ENCODE data around the gene IFITM1.
"Not testable (repeated sequence)": the region's sequence is repeated elsewhere in the genome, so short reads cannot be mapped to it uniquely, and the experiment has no call there.

Gene IFITM1

DNA sequence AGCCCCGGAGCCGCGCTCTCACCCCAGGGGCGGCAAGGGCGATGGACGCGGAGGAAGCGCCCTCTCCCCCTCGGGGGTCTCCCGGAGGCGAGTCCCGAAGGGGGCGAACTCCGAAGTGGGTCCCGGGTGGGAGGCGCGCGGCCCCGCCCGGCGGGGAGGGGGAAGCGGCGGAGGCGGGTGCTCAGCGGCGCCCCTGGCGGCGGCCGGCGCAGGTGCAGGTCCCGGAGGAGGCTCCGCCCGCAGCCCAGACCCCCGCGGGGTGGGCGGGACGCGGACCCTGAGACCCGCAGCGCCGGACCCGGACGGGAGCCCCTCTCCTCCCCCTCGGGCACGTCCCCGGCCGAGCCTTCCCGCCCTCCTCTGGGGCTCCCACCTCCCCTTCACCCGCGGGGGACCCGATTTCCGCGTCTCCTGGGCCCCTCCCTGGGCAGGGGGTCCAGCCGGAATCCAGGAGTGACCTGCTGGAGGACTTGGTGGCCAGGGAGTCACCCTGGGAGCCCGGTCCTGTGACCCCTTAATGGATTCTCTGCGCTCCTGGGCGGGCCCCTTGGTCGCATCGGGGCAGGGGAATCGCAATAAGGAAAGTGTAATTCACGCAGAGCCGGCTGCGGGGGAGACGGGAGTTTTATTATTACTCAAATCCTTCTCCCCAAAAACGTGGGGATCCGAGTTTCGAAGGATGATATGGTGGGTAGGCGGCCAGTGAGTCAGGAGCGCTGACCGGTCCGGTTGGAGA lies 2.7 kb upstream of the IFITM1 start:
- DNase-seq: not testable (repeated sequence)

DNA sequence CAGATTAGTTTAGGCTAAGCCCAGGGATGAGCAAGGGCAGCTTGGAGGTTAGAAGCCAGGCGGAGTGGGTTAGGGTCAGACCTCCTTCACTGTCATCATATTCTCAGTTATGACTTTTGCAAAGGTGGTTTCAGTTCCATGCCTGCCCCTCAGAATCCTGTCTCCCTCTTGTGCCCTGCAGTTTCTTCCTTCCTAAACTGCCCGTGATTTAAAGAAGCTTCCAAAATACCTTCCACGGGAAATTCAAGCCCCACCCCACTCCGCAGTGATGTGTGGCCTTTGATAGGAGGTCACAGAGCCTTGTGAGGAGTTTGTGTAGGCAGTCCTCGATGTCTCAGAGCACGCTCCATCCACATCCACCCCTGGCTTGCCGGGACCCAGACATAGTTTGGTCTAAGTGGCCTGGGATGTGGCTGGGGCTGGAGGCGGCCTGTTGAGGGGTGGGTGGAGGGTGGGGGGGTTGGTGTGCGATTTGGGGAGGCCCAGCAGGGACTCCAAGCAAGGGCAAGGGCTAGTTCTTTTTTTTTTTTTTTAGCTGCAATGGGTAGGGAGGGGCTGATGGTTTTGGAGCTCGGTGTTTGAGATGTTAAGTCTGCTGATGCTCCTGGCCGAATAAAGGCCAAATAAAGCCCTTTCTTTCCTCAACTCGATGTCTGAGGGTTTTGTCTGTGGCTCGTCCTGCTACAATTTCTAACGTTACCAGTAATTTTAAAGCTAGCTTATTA lies 1.6 kb upstream of the IFITM1 start:
- no peak for DNase-seq

DNA sequence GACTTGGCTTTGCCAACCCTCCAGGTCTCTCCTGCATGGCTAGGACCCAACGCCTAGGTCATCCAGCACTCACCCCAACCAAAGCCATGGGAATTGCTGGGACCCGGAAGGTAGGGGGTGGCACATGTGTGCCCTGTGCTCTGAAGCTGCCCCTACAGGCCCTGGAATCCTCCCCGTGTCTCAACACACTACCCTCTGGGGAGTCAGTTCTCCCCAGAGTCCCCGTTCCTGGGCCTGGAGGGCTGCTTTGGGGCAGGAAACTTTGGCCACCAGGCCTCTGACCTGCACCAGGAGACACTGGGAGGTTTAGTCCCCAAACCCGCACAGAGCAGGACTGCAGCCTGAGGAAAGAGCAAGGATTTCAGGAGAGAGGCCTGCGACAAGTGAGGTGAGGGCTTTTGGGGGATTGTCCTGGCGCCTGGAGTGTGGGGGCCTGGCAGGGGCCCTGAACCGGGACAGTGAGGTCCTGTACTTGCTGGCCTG lies 495 bp upstream of the IFITM1 start:
- DNase-seq: no peak

DNA sequence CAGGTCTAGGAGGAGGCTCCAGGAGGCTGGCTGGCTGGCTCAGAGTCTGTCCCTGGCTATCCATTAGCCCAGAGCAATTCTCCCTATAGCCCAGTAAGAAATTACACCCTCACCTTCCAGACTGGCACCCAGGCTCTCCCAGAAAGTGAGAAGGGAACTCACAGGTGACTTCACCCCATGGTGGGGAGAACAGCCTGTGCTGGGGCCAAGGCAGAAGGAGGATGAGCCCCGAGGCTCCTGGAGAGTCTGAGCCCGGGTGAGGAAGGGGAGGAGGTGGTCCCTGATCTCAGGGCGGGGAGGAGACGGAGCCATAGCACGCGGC lies 675 bp downstream of the IFITM1 start:
- not testable (repeated sequence) for DNase-seq

DNA sequence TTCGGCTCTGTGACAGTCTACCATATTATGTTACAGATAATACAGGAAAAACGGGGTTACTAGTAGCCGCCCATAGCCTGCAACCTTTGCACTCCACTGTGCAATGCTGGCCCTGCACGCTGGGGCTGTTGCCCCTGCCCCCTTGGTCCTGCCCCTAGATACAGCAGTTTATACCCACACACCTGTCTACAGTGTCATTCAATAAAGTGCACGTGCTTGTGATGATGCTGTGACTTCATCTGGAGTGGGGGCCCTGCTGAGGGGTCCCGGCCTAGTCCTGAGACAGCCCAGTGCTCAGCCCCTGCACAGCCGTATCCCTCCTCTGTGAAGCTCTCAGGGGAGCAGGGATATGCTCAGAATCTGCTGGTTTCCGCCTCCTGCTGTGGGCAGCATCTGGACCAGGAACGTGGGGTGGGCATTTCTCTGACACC lies 1.2 kb downstream of the IFITM1 start:
- DNase-seq: no peak

DNA sequence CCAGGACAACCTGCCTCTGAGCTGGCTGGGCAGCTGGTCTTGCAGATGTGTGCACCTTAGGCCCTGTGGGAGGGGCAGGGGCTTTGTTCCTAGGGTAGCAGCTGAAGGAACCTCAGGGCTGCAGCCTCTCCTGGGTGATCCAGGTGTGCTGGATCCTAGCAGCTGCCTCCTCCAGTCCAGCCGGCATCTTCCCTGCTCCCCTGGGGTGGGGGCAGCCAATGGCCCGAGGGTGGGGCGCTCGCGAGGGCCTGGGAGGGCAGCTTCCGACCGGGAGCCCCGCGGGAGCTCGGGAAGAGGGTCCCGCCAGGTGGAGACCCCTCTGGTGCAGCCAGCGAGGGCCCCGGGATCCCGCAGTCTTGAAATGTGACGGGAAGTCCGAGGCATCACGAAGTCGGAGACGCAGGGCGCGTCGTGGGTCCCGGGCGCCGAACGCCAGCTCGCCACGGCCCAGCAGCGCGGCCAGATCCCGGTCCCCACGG lies 1.7 kb downstream of the IFITM1 start:
- no peak for DNase-seq

DNA sequence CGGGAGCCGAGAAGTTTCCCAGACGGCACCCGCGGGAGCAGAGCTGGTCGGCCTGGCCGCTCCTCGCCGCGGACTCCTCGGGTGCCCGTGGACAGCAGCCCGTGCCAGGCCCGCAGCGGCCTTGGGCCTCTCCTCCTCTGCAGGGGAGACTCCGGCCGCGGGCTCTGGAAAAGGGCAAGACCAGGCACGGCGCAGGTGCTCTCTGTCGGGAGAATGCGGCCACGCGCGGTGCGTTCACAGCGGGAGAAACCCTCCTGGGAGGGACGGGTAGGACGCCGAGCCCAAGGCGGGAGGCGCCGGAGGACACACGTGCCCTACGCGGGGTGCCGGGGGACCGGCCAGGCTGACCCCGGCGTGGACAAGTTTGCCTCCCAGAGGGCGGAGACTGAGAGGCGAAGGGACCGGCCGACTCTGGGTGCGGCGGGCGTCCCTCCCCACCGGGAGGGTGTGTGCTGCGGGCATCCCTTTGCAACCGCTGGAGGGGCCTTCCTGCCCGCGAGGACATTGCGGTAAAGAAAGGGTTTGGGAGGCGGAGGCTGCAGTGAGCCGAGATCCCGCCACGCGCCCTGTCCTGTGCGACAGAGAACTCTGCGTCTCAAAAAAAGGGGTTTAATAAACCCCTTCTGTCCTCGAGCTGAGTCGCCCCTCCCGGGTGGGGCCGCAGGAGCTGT lies 2.3 kb downstream of the IFITM1 start:
- no peak for DNase-seq

DNA sequence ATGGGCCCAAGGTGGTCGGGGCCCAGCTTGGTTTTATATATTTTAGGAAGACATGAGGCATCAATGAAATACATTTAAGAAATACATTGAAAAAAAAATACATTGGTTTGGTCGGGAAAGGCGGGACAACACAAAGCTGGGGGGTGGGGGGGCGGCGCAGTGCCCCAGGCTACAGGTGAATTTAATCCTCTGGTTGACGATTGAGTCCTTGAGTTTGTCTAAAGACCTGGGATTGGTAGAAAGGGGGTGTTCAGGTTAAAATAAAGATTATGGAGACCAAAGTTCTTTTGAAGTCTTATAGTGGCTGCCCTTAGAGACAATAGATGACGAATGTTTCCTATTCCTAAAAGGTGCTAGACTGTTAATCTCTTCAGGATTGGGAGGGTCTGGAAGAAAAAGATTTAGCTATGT lies 3.1 kb downstream of the IFITM1 start:
- no peak for DNase-seq

DNA sequence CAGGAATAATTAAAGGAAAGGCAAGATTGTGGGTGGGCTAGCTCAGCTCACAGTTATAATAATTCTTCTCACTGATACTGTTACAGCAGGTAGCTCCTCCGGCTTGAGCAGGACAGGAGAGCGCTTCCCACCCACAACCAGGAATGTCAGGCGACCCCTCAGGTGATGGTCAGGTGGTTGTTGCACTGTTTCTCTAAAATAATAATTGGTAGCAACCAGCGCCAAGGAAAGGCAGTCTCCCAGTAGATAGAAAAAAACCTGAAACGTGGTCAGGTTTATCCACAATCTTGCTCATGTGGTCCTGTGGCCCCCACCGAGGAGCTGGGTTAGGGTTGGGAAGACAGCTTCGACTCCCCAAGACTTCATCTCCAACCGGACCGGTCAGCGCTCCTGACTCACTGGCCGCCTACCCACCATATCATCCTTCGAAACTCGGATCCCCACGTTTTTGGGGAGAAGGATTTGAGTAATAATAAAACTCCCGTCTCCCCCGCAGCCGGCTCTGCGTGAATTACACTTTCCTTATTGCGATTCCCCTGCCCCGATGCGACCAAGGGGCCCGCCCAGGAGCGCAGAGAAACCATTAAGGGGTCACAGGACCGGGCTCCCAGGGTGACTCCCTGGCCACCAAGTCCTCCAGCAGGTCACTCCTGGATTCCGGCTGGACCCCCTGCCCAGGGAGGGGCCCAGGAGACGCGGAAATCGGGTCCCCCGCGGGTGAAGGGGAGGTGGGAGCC lies 4.0 kb downstream of the IFITM1 start:
- not testable (repeated sequence) for DNase-seq

DNA sequence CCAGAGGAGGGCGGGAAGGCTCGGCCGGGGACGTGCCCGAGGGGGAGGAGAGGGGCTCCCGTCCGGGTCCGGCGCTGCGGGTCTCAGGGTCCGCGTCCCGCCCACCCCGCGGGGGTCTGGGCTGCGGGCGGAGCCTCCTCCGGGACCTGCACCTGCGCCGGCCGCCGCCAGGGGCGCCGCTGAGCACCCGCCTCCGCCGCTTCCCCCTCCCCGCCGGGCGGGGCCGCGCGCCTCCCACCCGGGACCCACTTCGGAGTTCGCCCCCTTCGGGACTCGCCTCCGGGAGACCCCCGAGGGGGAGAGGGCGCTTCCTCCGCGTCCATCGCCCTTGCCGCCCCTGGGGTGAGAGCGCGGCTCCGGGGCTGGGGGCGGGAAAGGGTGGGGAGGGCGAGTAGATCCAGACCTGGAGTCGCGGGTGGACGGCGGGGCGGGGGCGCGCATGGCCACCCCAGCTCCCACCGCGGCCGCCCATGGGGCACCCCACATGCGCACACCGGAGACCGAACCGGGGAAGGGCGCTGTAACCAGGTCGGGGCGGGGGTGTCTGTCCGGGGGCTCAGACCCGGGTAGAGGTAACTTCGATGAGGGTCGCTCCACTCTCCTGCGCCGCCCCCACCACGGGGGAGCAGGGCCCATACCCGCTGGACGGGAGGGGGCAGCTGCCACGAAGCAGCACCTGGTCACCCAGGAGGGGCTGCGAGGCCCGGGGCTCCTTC lies 4.7 kb downstream of the IFITM1 start:
- not testable (repeated sequence) for DNase-seq

DNA sequence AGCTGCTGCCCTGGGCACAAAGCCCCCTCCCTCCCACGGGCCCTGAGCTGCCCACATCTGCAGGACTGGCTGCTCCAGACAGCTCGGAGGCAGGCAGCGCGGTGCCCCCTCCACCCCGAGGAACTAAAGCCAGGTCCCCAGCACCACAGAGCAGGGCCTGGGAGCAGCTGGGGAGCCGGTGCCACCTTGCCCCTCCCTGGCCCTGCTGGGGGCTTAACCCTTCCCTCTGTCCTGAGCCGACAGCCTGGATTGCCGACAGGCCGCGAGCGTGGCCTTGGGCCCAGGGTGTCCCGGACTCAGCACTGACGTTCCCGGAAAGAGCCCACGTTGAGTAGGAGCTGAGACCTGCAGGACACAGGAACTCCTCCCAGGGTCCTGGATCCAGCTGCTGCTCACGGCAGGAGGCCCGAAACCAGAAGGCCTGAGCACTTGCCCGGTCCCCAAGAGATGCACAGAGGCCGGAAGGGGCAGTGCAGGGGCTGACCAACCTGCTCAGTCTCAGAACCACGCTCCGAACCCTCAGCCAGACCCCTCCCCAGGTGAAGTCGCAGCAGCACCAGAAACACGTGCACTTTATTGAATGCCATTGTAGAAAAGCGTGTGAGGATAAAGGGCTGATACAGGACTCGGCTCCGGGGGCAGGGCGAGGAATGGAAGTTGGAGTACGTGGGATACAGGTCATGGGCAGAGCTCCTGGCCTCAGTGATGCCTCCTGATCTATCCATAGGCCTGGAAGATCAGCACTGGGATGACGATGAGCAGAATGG lies 5.5 kb downstream of the IFITM1 start:
- not testable (repeated sequence) for DNase-seq

DNA sequence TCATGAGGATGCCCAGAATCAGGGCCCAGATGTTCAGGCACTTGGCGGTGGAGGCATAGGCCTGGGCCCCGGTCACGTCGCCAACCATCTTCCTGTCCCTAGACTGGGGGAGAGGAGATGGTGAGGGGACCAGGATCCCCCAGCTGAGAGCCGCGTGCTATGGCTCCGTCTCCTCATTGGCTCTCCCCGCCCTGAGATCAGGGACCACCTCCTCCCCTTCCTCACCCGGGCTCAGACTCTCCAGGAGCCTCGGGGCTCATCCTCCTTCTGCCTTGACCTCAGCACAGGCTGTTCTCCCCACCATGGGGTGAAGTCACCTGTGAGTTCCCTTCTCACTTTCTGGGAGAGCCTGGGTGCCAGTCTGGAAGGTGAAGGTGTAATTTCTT lies 6.0 kb downstream of the IFITM1 start:
- DNase-seq: not testable (repeated sequence)

DNA sequence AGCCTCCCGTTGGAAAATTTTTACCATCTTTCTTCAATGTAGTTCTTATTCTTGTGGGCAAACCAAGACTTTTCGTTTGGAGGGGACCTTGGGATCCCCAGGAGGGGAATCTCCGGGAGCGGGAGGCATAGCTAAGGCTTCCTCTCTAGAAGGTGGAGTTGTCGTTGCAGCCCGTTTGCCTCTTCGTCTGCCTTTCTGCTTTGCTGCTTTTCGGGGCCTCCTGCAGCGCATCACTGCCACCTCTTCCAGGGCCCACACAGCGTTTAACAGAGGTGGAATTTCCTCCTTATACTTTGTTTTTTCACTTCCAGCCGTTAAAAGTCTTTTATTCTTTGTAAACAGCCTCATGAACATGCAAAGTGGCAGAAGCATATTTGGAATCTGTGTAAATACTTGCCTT lies 10.3 kb downstream of the IFITM1 start:
- DNase-seq: no peak

DNA sequence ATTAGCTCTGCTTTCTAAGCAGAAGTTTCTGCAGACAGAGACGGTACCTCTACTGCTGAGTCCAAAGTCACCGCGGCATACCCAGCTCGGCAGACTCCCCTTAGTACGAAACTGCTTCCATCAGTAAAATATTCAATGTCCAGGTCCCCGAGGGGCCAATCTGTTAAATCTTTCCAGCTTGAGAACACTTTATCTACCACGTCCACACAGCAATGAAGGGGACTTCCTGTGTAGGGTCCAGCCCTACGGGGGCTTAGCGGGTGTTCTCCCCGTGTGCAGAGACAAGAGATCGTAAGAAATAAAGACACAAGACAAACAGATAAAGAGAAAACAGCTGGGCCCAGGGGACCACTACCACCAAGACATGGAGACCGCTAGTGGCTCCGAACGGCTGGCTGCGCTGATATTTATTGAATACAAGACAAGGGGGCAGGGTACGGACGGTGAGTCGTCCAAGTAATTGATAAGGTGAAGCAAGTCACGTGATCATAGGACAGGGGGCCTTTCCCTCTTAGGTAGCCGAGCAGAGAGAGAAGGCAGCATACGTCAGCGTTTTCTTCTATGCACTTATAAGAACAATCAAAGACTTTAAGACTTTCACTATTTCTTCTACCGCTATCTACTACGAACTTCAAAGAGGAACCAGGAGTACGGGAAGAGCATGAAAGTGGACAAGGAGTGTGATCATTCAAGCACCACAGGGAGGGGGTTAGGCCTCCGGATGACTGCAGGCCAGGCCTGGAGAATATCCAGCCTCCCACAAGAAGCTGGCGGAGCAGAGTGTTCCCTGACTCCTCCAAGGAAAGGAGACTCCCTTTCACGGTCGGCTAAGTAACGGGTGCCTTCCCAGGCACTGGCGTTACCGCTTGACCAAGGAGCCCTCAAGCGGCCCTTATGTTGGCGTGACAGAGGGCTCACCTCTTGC lies 11.0 kb downstream of the IFITM1 start:
- DNase-seq: not testable (repeated sequence)

DNA sequence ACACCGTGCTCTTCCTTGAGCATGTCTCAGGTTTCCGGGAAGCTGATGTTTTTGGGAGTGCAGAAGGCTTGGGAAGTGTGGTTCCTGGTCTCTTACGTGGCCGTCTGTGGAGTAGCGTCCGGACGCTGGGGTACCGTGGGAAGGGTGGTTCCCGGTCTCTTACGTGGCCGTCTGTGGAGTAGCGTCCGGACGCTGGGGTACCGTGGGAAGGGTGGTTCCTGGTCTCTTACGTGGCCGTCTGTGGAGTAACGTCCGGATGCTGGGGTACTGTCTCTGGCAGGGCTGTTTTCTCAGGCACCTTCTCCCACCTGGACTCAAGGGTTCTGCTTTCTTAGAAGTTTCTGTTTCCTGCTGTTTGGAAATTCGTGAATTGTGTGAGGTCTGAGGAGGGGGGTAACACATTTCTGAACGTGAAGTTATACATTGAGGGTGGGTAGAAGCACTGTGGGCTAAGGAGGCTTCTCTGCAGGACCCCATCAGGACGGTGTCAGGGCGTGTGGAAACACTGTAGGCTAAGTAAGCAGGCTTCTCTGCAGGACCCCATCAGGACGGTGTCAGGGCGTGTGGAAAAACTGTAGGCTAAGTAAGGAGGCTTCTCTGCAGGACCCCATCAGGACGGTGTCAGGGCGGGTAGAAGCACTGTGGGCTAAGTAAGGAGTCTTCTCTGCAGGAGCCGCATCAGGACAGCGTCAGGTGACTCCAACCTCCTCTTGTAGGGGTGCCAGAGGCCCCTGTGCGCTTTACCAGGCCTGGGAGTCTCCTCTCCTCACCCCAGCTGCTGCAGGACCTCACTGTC lies 12.2 kb downstream of the IFITM1 start:
- no peak for DNase-seq

DNA sequence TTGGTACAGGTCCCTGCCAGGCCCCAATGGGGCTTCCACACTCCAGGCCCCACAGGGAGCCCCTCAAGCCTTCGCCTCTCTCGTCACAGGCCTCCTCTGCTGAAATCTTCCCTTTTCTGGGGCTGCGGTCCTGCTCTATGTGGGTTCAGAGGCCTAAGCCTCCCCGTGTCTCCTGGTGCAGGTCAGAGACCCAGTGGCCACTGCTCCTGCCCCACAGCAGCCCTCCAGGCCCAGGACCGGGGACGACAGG lies 12.7 kb downstream of the IFITM1 start:
- no peak for DNase-seq

DNA sequence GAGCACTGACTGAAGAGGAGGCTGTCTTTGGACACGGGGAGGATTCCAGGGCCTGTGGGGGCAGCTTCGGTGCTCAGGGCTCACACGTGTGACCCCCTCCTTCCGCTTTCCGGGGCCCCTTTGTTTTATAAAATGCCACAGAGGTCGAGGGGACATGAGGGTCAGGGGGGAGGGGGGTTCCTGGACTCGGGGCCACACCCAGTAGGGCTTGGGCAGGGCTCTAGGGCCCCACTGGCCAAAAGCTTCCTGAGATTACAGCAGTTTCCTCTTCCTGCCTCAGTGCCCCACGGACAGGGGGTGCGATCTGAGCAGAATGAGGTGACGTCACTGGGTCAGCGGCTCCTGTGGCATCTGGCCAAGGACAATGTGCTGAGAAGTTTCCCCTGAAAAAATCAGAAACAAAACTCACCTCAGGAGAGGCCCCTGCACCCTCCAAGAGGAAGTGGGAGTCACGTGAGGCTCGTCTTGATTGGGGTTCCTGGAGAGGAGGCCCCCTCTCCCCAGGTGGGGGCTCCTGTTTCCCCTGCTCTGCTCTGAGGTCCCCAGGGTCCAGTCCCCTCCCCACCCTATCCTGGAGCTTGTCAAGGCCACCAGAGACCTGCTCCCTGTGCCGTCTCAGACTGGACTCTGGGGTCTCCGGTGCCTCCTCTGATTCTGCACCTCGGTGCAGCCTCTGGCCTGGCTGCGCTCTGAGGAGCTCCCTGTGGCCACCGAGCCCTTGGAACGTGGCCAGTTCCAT lies 13.2 kb downstream of the IFITM1 start:
- DNase-seq: peak; percentile 23

DNA sequence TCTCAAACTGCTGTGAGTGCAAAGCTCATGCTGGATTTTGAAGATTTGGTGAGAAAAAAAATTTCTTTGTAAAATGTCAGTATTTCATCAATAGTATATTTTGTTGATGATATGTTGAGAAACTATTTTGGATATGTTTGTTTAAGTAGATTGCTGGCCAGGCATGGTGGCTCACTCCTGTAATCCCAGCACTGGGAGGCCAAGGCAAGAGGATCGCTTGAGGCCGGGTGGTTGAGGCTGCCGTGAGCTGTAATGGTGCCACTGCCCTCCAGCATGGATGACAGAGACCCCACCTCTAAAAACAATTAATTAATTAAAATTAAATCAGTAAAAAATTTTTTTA lies 13.7 kb downstream of the IFITM1 start:
- DNase-seq: no peak

DNA sequence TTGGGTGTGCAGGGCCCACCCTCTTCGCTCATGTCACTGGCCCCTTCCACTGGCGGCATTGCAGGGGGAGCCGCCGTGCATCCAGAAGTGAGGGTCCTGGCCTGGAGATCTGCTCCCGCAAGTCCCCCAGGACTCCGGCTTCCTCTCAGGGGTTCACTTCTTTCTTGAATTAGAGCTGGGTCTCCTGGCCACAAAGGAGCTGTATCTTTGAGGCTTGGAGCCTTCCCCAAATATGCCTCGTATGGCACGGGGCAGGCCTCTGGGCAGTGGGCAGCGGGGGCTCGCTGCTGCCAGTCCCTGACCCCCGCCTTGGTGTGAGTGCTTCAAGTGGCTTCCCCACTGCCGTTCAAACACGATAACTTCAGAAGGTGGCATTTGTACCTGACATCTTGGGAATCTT lies 14.2 kb downstream of the IFITM1 start:
- DNase-seq: no peak

Data from stimulated activated naive CD4-positive, alpha-beta T cell treated with Interleukin-2 at 50 U/mL for 16 hours (primary cell).